Measurements from ENCODE around the gene OLIG1. TPM values are rescaled to one million over a fixed set of nuclear protein-coding genes. Genes with fewer than 3 reads are reported as not detected.
A peak's percentile ranks its signal among the peaks of the same experiment; 100 is the strongest.

Gene OLIG1
- total and polyA plus RNA-seq, 2 of the 13 experiments (the other 11 are each of a cell fraction or from before 2014, with no cell fraction given): not detected

GRCh38 chr21:33076600-33077329, 6.8 kb downstream of the OLIG1 start (continued):
- no peak for TF ChIP-seq ARNTL (CRISPR knock-in tag; IDR thresholded peaks at IDR 0.05)
- no peak for TF ChIP-seq ZNF382 (CRISPR knock-in tag; IDR thresholded peaks at IDR 0.05; ENCODE audit: borderline replicate concordance)
- TF ChIP-seq PRDM10 (CRISPR knock-in tag; IDR thresholded peaks at IDR 0.05; ENCODE audit: low read depth): no peak
- TF ChIP-seq PRPF4 (IDR thresholded peaks at IDR 0.05; ENCODE audit: low read depth, low read length, poor library complexity, severe bottlenecking): no peak
- no peak for TF ChIP-seq SAP130 (CRISPR knock-in tag; IDR thresholded peaks at IDR 0.05; ENCODE audit: low read depth)
- no peak for TF ChIP-seq CC2D1A (CRISPR knock-in tag; IDR thresholded peaks at IDR 0.05)
- no peak for TF ChIP-seq ATM (IDR thresholded peaks at IDR 0.05; ENCODE audit: borderline replicate concordance)
- TF ChIP-seq ZFP1 (CRISPR knock-in tag; IDR thresholded peaks at IDR 0.05): no peak

- H3K27ac ChIP-seq (ENCODE audit: extremely low read length, insufficient read depth, low read length): no peak overlapping the region
- in situ Hi-C loops (cut with HindIII; ENCODE audit: extremely low pct_ligation_motif_present, low pct_unique_long_range_greater_than_20kb): no loop called here
- no TSS peak for BruUV-seq (replicated peaks)
- peak; percentile 70 for TF ChIP-seq FOSL2 (CRISPR knock-in tag; IDR thresholded peaks at IDR 0.05)
- TF ChIP-seq ZNF232 (CRISPR knock-in tag; IDR thresholded peaks at IDR 0.05; ENCODE audit: borderline replicate concordance): no peak
- ChIA-PET POLR2A (no interaction called here), CTCF (ENCODE audit: low intra/inter-chr PET ratio, low total read pairs) (no interaction called here)
- no peak overlapping the region for H2AFZ ChIP-seq (ENCODE audit: low read length)
- H3K27me3 ChIP-seq (ENCODE audit: control insufficient read depth in 1 of 2, insufficient read depth in 2 of 2, low read length in 2 of 2): peaks cover 0 to 36% of the 10 kb centered on the region in 2 experiments; a peak in 2 of 5 replicates
- FAIRE-seq: no peak
- no peaks in the 10 kb centered on the region for H3K9me3 ChIP-seq (ENCODE audit: low read length)
- DNase-seq (ENCODE audit: low spot score): peak; percentile 17
- H3K79me2 ChIP-seq (ENCODE audit: insufficient read depth, low read length): no peaks in the 10 kb centered on the region
- H3K36me3 ChIP-seq (replicated peaks in 1 of 2; ENCODE audit: control insufficient read depth in 1 of 2, insufficient read depth in 2 of 2, low read length in 2 of 2): no peaks in the 10 kb centered on the region
- no peak overlapping the region for H3K4me3 ChIP-seq (replicated peaks in 1 of 3; ENCODE audit: insufficient read depth in 1 of 3, low read depth in 2 of 3, low read length in 3 of 3)
- no peak overlapping the region for H3K9ac ChIP-seq (ENCODE audit: insufficient read depth, low read depth, low read length)
- no peaks in the 10 kb centered on the region for H4K20me1 ChIP-seq (ENCODE audit: insufficient read depth, low read length)
- ATAC-seq: peak; percentile 57
- intact Hi-C loops (cut with micrococcal nuclease; ENCODE audit: unreplicated experiment): no loop called here
- H3K4me2 ChIP-seq (ENCODE audit: low read depth, low read length): no peak overlapping the region
- H3K4me1 ChIP-seq (ENCODE audit: insufficient read depth, low read length): no peaks in the 10 kb centered on the region
- 6% methylated on average over 10 of the region's 10 CpGs for WGBS (ENCODE audit: low lambda C conversion rate)
Measured at GRCh38 chr21:33078907-33079582, 9.1 kb downstream of the OLIG1 start.

Data from HepG2 (cell line).